GM18499 (cell line): Measurements from ENCODE around the gene FGF18.
"Not testable (repeated sequence)": the region's sequence is repeated elsewhere in the genome, so short reads cannot be mapped to it uniquely, and the experiment has no call there.

Experiments used
- ATAC-seq: cut with Tn5 transposase; IDR thresholded peaks from one replicate; pipeline ENCODE4 v1.9.1; 2021; ENCODE audit warnings: moderate number of reproducible peaks; ENCODE audit not compliant: insufficient read depth, unreplicated experiment

The FGF18 gene

DNA sequence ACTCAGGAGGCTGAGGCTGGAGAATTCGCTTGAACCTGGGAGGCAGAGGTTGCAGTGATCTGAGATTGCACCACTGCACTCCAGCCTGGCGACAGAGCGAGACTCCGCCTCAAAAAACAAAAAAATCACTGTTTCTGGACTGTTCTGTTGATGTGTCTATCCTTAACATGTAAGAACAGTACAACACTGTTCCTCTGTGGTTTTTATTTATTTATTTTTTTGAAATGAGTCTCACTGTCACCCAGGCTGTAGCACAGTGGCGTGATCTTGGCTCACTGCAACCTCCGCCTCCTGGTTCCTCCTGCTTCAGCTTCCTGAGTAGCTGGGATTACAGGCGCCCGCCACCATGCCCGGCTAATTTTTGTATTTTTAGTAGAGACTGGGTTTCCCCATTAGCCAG lies 20.8 kb upstream of the FGF18 start:
- ATAC-seq, result not testable (repeated sequence)

- ATAC-seq, result no peak
Measured at GRCh38 chr5:171400169-171400568, 19.3 kb upstream of the FGF18 start.

DNA sequence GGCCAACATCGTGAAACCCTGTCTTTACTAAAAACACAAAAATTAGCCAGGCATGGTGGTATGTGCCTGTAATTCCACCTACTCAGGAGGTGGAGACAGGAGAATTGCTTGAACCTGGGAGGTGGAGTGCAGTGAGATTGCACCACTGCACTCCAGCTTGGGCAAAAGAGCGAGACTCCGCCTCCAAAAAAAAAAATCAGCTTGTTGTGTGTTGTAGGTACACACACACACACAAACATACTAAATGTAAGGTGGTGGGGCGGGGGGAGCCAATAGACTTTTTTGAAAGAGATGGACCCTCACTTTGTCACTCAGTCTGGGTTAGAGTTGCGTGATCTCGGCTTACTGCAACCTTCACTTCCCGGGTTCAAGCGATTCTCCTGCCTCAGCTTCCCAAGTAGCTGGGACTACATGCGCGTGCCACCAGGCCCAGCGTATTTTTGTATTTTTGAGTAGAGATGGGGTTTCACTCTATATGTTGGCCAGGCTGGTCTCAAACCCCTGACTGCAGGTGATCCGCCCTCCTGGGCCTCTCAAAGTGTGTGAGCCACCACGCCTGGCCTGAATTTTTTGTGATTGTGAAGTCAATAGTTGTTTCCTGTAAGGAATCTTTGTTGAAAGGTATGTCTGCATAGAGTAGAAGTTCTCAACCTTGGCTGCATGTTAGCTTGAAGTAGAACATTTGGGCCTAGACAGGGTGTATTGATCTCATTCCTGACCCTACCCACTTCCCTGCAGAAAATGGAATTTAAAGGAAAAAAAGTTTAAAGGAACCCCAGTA lies 18.1 kb upstream of the FGF18 start:
- ATAC-seq, result no peak

- not testable (repeated sequence) for ATAC-seq
Measured at GRCh38 chr5:171402751-171403150, 16.7 kb upstream of the FGF18 start.

GRCh38 chr5:171405615-171406014 lies 13.8 kb upstream of the FGF18 start:
- no peak for ATAC-seq

DNA sequence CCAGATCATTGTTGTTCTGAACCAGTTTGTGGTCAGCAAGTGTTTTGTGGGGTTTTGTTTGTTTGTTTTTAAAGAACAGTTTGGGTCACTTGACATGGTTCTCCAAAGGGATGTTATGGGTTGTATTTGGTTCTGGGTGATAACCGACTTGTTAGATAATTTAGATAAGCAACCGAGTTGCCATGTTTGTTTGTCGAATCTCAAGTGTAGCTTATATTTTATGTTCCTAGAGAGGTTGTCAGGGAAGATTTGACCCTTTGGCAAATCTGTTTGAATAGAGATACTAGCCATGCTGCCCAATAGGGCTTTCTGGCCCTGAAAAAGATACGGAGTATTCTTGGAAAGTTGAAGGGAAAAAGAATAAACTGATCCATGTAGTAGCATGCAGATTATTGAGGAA lies 12.2 kb upstream of the FGF18 start:
- ATAC-seq, result no peak

DNA sequence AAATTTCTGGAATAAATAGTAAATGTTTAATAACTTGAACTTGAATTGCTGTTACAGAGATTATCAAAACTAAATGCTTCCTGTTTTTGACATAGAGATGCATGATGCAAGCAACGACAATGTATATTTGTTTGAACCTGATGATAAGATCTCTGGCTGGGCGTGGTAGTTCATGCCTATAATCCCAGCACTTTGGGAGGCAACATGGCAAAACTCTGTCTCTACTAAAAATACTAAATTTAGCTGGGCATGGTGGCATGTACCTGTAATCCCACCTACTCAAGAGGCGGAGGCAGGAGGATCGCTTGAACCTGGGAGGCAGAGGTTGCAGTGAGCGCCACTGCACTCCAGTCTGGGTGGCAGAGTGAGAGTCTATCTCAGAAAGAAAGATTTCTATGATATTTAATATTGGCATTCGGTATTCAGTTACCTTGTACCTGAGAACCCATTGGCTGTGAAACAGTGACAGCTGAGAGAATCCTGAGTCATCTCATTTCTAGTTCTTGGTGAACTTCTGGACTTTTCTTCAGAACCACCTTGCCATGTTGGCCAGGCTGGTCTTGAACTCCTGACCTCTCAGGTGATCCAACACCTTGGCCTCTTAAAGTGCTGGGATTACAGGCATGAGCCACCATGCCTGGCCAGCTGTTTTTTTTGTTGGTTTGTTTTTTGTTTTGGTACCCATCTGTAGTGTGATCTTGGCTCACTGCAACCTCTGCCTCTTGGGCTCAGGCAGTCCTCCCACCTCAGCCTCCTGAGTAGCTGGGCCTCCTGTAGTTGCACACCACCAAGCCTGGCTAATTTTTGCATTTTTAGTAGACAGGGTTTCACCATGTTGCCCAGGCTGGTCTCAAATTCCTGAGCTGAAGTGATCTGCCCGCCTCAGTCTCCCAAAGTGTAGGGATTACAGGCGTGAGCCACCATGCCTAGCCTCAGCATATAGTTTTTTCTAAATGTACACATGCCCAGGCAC lies 10.0 kb upstream of the FGF18 start:
- ATAC-seq, result no peak

- no peak for ATAC-seq
Measured at GRCh38 chr5:171410181-171410580, 9.3 kb upstream of the FGF18 start.

- ATAC-seq, result no peak
Measured at GRCh38 chr5:171412186-171412585, 7.3 kb upstream of the FGF18 start.

- no peak for ATAC-seq
Measured at GRCh38 chr5:171413153-171413910, 6.1 kb upstream of the FGF18 start.

- ATAC-seq, result not testable (repeated sequence)
Measured at GRCh38 chr5:171413993-171414392, 5.5 kb upstream of the FGF18 start.

GRCh38 chr5:171415115-171415730 lies 4.2 kb upstream of the FGF18 start:
- no peak for ATAC-seq

DNA sequence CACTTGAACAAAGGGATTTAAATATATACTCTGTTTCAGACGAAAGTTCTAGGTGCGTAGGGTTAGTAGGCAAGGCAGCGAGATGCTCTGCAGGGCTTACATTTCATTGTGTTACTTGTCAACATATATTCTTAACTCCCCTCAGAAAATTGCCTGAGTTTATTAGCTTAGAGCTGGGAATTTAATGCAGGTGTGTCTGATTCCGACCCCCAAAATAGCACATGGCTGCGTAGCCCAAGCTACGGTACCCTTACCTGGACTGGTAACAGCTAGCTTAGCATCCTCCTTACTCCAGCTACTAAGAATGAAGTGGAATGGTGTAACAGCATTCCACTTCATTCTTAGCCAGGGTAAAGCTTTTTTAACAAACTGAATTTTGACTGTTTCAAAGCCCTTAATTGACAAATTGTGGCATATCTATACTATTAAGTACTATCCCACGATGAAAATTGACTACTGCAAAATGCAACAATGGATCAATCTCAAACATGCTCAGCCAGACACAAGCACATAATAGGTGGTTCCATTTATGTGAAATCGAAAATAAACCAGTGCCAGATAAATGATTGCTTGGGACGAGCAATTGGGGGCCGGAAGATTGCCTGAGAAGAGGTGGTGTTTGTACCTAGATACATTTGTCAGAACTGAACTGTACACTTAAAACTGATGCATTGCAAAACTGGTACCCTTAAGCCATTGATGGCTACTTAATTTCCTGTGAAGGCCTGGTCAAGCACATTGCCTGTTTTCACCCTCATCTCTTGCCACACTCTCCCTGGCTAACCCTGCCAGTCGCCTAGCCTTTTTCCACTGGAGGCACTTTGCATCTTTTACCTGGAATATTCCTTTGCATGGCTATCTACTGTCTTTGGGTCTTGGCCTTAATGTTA lies 3.0 kb upstream of the FGF18 start:
- no peak for ATAC-seq

DNA sequence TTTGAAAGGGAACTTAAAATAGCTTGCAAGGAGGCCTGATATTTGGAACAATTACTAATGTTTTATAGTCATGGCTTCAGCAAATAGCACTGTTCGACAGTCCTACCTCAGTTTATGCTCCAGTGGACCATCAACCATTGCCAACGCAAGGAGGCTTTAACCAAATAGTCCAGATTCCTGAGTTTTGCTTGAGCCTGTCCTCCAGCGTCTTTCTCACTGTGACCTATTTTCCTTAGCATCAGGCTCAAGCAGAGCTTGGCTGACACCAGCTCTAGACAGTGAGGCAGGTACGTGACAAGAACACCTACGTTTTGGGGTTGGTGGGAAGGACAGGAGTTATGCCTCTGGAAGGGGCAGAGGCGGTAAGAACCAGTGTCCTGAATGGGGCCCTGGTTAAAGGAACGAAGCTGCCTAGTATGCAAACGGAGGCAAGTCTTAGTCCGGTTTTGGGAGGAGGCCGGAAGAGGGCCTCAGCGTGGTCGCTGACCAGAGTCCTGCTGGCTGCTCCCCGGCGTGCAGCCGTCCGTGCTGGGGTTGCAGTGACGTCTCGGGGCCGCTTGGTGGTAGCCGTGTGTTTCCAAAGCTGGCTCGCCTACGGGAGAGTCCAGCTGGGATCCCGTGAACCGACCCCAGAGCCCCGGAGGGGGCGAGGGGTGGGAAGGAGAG lies 998 bp upstream of the FGF18 start:
- no peak for ATAC-seq

DNA sequence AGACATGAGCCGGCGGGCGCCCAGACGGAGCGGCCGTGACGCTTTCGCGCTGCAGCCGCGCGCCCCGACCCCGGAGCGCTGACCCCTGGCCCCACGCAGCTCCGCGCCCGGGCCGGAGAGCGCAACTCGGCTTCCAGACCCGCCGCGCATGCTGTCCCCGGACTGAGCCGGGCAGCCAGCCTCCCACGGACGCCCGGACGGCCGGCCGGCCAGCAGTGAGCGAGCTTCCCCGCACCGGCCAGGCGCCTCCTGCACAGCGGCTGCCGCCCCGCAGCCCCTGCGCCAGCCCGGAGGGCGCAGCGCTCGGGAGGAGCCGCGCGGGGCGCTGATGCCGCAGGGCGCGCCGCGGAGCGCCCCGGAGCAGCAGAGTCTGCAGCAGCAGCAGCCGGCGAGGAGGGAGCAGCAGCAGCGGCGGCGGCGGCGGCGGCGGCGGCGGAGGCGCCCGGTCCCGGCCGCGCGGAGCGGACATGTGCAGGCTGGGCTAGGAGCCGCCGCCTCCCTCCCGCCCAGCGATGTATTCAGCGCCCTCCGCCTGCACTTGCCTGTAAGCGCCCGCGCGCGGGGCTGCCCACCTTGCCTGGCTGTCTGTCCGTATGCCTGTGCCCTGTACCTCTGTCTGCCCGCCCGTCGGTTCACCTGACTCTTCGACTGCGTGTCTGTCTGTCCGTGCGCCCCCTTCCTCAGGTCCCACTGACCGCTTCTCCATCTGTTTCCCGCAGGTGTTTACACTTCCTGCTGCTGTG lies 412 bp downstream of the FGF18 start:
- ATAC-seq, result no peak

DNA sequence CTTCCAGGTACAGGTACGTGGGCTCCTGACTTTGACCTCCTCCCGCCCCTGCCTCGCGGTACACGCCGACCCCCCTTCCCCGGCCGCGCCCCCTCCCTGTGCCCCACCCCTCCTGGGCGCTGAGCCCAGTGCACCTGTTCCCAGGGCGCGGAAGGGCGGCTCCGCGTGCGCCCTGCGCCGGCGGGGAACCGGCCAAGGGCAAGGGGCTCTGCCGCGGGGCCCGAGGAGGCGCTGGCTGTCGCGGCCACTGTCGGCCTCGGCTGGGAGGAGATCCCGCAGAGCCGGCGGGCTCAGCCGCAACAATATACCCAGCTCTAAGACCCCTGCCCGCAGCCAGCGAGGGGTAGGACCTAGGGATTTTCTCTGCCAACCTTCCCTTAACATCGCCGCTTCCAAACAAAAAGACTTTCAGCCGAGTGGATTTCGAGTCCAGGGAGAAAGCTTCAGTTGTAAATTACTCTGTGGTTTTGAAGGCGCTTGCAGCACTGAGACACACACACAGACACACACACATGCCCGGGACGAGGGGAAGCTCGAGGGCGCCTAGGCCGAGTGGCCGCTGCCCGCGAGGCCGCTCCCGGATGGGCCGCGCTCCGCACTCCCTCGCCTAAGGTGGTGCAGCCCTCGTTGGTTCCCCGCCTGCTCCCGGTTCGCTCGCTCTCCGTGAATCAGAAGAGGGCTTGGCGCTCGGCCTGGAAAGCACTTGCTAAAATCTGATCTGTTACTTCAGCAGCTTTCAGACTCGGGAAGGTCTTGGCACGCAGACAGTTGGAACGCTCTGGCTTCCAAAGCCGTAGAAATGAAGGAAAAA lies 1.2 kb downstream of the FGF18 start:
- ATAC-seq, result no peak
